Measurements from ENCODE around the gene CALN1.

Gene CALN1

GRCh38 chr7:71793251-71793650 is 618.9 kb downstream of the CALN1 start:
- DNase-seq: no peak
- no peak for ATAC-seq

DNA sequence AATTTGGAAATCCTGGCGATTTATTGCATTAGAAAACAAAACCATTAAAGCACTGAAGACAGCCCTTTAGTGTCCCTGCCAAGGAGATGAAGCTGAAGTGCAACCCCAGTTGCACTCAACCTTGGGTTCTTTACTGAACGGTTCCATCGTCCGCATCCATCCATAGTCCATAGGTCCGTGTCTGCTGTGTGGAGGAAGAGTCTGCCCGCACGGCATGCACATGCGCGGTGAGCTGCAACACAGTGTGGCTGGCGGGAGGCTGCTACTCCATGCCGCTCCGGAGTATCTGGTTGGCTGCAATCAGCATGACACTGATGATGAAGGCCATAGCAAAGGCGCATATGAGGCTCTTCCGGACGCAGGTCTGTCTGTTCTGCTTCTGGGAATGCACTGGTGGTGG is 624.6 kb downstream of the CALN1 start:
- no peak for DNase-seq

GRCh38 chr7:71785216-71785615 is 626.9 kb downstream of the CALN1 start:
- DNase-seq (no peak), ATAC-seq (no peak)

More for the DNA sequence above, 624.6 kb downstream of the CALN1 start:
- no peak for ATAC-seq

DNA sequence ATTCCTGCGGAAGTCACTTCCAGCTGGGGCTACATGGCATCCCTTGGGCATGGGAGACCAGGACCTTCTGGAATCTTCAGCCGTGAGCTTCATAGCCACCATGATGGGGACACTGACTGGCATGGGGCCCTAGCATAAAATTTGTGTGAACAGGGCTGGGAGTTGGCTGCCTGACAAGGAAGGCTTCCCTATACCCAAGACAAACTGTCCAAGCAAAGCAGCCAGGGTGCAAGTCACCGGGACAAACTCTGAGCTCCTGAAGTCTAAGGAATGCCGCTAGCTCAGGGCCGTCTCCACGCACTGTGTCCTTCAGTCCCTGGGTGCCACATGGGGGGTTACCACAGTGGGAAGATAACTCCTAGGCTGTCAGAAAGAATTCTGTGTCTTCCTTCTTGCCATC is 627.4 kb downstream of the CALN1 start:
- DNase-seq (no peak), ATAC-seq (no peak)

DNA sequence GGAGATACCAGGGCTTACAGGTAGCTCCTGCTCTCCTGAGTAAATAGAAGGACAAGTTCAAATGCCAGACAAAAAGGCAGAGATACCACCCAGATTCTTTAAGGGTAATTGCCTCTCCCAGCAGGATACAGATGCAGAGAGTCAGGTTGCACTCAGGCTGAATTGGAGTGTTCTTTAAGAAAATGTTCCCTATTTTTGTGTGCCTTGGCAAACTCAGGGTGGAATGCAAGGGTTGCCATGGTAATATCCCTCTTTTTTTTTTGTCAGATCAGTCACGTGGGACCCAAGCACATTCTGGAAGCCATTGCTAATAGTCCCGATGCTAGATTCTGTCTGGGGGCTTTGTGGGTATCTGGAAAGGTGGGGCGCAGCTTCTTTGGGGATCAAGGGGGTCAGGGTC is 628.0 kb downstream of the CALN1 start:
- ATAC-seq (no peak), DNase-seq (no peak)

DNA sequence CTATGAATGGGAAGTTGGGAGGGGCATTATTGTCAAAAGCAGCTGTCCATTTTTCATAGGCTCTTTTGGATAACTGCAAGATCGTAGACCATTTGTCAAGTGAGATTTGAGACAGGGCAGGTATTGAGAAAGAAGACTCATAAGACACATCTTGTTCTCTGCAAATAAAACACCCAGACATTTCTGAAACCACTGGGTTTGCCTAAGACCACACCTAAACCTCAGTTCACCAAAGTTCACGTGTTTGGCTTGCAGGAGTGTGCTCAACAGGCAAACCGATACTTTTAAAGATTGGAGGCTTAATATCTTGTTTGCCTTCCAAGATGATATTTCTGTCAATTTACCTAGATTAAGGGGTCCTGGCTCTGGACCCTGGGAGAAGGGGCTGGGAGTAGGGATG is 628.4 kb downstream of the CALN1 start:
- DNase-seq: no peak
- ATAC-seq: no peak

DNA sequence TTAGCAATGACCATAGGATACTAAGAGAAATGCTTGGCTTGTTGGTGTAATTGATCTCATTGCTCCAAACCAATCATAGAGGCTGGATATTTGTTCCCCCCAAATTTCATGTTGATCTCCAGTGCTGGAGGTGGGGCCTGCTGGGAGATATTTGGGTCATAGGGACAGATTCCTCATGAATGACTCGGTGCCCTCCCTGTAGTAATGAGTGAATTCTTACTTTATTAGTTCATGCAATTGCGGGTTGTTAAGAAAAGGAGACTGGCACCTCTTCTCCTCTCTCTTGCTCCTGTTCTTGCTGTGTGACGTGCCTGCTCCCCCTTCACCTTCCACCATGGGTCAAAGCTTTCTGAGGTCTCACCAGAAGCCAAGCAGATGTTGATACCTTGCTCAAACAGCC is 630.1 kb downstream of the CALN1 start:
- ATAC-seq: no peak
- no peak for DNase-seq

GRCh38 chr7:71780282-71780681 is 631.9 kb downstream of the CALN1 start:
- ATAC-seq (no peak), DNase-seq (no peak)

- ATAC-seq (no peak), DNase-seq (no peak)
Measured at GRCh38 chr7:71777278-71777677, 634.9 kb downstream of the CALN1 start.

DNA sequence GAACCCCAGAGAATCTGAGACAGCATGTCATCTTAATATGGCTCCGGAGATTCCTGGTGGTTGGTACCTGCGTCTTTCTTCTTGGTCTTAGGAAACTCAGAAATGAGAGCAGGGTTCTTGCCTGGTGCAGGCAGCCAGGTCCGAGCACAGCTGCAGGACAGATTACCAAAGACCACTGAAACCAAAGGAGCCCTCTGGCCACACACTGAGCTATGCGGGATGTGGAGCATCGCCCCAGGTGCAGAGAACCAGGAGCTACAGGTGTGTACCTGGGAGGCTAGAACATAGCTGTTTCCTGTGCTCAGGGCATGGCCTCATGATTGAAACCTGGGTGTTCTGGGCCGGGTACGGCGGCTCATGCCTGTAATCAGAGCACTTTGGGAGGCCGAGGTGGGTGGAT is 635.4 kb downstream of the CALN1 start:
- ATAC-seq: no peak
- no peak for DNase-seq

DNA sequence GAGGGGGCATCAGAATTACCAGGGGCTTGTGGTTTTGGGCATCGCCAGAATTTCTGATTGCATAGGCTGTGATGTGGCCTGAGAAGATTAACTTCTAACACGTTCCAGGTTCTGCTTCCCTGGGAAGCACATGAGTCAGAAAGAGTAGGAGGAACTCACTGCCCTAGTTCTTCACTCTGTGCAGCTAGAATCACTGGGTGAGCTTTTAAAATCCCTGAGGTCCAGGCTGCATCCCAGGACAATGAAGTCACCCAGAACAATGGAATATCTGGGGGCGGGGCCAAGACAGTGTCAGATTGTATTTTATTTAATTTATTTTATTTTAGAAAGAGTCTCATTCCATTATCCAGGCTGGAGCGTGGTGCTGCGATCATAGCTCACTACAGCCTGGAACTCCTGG is 636.5 kb downstream of the CALN1 start:
- DNase-seq (no peak), ATAC-seq (no peak)

DNA sequence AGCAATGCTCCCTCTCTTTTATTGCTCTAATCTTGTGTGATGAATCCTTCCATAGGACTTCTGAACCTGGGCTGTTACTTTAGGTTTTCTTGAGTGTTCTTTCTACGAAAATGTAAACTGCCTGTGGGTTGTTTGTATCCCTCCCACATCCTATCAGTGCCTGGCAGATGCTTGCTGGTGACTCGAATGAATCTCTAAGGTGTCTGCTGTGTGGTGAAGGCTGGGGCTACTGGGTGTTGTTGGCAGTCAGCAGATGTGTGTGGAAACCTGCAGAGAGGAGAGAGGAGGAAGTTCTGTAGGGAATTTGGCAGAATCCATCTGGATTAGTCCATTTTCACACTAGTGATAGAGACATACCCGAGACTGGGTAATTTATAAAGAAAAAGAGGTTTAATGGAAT is 639.4 kb downstream of the CALN1 start:
- ATAC-seq (no peak), DNase-seq (no peak)

- ATAC-seq: no peak
- DNase-seq: no peak
Measured at GRCh38 chr7:71770269-71770907, 641.8 kb downstream of the CALN1 start.

DNA sequence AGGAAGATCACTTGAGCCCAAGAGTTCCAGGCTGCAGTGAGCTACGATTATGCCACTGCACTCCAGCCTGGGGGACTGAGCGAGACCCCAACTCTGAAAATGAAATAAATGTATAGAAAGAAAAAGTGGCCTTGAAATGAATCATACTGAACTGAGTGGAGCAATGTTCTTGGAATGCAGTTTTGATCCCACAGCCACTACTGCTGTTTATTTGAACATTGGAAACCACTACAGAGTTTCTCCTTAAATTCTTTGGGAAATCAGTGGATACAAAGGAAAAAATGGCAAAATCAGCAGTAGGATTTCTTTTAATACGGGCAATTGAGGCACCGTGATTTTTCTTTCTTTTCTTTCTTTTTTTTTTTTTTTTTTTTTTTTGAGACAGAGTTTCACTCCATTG is 642.8 kb downstream of the CALN1 start:
- no peak for ATAC-seq
- no peak for DNase-seq

DNA sequence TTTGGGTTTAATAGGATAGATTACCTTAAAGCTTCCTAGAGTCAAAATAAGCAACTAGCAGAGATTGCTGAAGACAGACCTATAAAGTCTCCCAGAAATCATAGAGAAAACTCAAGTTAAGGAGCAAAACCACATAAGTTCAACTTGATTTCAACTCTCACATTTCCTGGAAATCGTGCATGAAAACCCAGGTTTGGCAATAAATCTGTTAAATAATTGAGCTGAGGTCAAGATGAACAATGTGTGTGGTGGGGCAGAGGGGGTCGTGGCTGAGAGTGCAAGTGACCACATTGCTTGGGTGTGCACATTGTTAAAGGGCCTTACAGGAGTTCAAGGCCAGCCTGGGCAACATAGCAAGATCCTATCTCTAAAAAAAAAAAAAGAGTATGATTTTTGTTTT is 643.7 kb downstream of the CALN1 start:
- DNase-seq (no peak), ATAC-seq (no peak)

GRCh38 chr7:71766016-71766415 is 646.1 kb downstream of the CALN1 start:
- ATAC-seq (no peak), DNase-seq (no peak)

GRCh38 chr7:71761336-71761735 is 650.8 kb downstream of the CALN1 start:
- ATAC-seq (no peak), DNase-seq (no peak)

- DNase-seq (no peak), ATAC-seq (no peak)
Measured at GRCh38 chr7:71754828-71755227, 657.3 kb downstream of the CALN1 start.

DNA sequence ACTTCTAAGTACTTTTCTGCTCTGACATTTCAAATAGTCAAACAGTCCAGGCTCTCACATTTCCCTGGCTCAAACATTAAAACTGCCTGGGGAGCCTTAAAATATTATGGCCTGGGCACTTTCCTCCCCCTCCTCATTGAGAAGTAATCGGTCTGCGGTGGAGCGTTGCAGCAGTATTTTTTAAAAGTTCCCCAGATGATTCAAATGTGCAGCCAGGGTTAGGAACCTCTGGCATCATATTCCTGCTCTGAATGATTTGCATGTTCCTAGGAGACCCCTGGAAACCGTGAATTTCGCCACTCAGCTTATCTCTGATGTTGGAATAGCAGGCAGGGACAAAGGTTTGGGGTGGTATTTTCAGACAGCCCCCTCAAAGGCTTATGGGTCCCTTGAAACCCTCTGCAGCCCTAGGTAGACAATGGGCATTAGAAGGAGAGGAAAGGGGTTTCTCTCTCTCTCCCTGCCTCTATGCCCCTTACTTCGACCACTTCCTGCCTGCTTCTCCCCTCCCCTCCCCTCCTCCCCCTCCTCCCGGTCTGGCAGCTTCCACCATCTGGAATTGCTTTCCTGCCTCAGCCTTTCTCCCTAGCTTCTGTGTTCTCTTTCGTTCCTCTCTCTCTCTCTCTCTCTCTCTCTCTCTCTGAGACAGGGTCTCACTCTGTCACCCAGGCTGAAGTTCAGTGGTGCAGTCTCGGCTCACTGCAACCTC is 658.0 kb downstream of the CALN1 start:
- ATAC-seq (no peak), DNase-seq (no peak)

DNA sequence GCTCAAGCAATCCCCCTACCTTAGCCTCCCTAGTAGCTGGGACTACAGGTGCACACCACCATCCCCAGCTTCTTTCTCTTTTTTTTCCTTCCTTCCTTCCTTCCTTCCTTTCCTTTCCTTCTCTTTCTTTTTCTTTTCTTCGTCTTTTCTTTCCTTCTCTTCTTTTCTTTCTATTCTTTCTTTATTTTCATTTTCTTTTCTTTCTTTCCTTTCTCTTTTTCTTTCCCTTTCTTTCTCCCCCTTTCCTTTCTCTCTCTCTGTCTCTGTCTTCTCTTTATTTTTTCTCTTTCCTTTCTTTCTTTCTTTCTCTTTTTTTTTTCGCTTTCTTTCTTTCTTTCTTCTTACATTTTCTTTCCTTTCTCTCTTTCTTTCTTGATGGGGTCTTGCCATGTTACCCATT is 658.9 kb downstream of the CALN1 start:
- no peak for ATAC-seq
- no peak for DNase-seq

DNA sequence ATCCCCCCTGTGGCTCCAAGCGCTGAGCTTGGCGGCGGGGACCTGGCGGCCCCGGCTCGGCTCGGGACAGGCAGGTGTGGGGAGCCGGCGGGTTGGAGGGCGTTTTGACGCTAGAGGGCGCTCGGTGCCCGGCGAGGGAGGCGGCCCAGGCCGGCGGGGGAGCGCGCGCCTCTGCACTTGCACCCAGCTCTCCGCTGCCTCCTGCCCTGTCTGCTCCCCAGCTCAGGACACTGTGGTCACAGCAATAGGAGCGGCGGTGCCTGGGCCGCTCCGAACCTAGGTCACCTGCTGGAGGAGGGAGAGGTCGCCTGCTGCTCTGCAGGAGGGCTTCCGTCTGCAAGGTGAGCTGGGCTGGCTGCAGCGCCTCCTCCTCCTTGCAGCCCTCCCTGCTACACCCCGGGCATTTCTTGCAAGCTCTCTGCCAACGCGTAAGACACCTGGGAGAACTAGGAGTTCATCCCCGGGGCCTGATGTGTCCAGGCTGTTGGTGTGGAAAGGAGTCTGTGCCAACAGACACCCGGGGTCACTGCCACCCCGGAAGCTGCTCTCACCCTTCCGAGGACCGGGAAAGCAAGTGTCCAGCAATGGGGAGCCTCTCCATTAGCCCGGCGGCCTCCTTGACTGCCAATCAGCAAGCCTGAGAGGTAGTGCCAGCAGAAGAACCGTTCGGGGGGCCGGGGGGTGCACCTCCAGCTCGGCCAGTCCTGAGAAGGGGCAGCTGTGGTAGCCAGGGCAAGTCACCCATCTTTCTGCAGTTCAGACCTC is 659.8 kb downstream of the CALN1 start:
- DNase-seq: peak; percentile 63
- peak; percentile 36 for ATAC-seq

DNA sequence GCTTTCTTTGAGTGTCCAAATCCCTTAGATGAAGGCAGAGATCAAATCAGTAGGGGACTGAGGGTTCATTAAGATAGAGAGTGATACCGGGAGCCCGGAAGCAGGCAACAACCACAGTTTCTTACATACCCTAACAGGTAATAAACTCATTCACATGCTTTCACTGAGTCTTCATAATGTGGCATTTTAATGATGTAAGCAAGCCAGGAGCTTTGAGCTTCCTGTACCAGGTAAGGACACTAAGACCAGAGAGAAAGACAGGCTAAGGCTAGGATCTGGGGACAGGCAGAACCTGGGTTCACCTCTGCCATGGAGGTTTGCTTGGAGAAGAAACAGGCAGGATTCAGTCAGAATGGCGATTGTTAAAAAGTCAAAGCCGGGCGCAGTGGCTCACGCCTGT is 661.8 kb downstream of the CALN1 start:
- DNase-seq (no peak), ATAC-seq (no peak)

DNA sequence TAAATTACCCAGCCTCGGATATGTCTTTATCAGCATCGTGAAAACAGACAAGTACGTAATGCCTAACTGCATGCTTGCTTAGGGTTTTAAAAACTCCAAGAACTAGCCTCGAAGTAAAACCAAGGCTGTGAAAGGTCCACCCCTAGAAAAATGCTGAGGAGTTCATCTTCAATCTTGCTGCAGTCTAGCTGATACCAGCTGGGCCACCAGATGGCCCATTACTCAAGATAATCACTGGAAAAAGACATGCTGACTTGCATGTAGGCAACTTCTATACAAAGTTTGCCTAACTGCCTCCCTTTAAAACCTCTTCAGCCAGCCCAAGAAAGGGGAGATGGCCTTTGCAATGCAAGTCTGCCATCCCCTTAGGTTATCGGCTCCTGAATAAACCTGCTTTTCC is 666.1 kb downstream of the CALN1 start:
- ATAC-seq (no peak), DNase-seq (no peak)

- DNase-seq (no peak), ATAC-seq (no peak)
Measured at GRCh38 chr7:71740174-71740560, 672.0 kb downstream of the CALN1 start.

Measured in stimulated activated naive CD8-positive, alpha-beta T cell treated with anti-CD3 and anti-CD28 coated beads, Interleukin-15, Interleukin-2, amounts not matched to agents 100 U/mL and 50 U/mL, for 24 hours (primary cell).